ENCODE data around the gene NCBP2L.

The NCBP2L gene

DNA sequence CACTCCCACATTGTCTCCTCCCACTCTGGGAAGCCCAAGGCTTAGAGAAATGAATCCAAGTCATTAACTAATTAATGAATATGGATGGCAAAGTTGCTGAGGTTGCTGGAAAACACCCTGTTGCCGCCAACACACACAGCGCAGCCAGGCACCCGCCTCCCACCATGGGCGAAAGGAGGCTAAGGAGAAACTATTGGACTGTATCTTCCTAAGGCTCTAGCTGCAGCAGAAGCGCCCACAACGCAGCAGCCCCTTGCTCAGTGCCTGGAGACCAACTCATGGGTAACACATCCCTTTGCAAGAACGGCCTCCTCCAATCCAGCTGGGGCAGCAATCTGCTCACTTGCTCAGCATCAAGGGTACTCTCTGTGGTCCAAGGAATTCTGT, 36.1 kb upstream of the NCBP2L start:
- no peak overlapping the region for H3K4me3 ChIP-seq (IDR thresholded peaks at IDR 0.05; ENCODE audit: insufficient read depth, low read depth, low read length)
- peak overlapping the region; percentile 64 for H3K4me2 ChIP-seq
- TF ChIP-seq, protein P1, sequence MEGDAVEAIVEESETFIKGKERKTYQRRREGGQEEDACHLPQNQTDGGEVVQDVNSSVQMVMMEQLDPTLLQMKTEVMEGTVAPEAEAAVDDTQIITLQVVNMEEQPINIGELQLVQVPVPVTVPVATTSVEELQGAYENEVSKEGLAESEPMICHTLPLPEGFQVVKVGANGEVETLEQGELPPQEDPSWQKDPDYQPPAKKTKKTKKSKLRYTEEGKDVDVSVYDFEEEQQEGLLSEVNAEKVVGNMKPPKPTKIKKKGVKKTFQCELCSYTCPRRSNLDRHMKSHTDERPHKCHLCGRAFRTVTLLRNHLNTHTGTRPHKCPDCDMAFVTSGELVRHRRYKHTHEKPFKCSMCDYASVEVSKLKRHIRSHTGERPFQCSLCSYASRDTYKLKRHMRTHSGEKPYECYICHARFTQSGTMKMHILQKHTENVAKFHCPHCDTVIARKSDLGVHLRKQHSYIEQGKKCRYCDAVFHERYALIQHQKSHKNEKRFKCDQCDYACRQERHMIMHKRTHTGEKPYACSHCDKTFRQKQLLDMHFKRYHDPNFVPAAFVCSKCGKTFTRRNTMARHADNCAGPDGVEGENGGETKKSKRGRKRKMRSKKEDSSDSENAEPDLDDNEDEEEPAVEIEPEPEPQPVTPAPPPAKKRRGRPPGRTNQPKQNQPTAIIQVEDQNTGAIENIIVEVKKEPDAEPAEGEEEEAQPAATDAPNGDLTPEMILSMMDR (conservative IDR thresholded peaks at IDR 0.05; ENCODE audit: low read depth, low read length): no peak
- no peaks in the 10 kb centered on the region for H3K36me3 ChIP-seq (ENCODE audit: insufficient read depth)
- no peaks in the 10 kb centered on the region for H3K79me2 ChIP-seq (ENCODE audit: insufficient read depth, low read depth)
- H3K27ac ChIP-seq: peak overlapping the region; percentile 81
- H4K20me1 ChIP-seq (ENCODE audit: insufficient read depth): no peaks in the 10 kb centered on the region
- H2AFZ ChIP-seq (ENCODE audit: low read depth): peak overlapping the region; percentile 75
- H3K27me3 ChIP-seq (ENCODE audit: insufficient read depth, low read depth): no peaks in the 10 kb centered on the region
- H3K4me1 ChIP-seq (ENCODE audit: low read depth, poor library complexity, severe bottlenecking): peaks cover 21% of the 10 kb centered on the region
- peak overlapping the region; percentile 67; the same call in 1 of the 2 replicates for H3K9ac ChIP-seq

DNA sequence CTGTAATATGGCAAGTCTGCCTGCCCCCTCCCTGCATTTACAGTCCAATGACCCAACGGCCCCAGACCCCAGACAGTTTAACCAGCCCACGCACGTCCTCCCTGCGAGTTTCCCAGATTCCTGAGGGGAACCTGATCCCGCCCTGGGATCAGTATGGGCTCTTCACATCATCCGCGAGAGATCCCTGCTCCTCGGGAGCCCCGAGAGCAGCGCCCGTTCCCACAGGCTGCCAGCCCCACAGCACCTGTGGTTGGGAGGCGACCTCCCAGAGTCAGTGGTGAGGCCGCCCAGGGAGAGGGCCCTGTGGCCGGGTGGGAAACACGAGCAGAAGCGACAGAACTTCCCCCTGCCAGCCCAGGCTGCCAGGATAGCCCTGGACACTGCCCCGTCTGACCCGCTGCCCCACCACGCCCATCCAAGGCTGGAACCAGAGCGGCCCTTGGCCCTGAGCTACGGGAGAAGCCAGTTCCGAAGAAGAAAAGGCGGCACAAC, 34.8 kb upstream of the NCBP2L start:
- Histone ChIP-seq H3K4me3 (IDR thresholded peaks at IDR 0.05; ENCODE audit: insufficient read depth, low read depth, low read length) (no peak overlapping the region), H3K27ac (peak overlapping the region; percentile 81), H3K9ac (peak overlapping the region; percentile 67; the same call in 1 of the 2 replicates), H3K36me3 (ENCODE audit: insufficient read depth) (no peaks in the 10 kb centered on the region), H3K4me1 (ENCODE audit: low read depth, poor library complexity, severe bottlenecking) (peaks cover 21% of the 10 kb centered on the region), H3K79me2 (ENCODE audit: insufficient read depth, low read depth) (no peaks in the 10 kb centered on the region), H3K27me3 (ENCODE audit: insufficient read depth, low read depth) (no peaks in the 10 kb centered on the region), H2AFZ (ENCODE audit: low read depth) (peak overlapping the region; percentile 75), H3K4me2 (peak overlapping the region; percentile 64; the same call in 1 of the 2 replicates), H4K20me1 (ENCODE audit: insufficient read depth) (no peaks in the 10 kb centered on the region)
- TF ChIP-seq, protein P1 (conservative IDR thresholded peaks at IDR 0.05; ENCODE audit: low read depth, low read length): no peak

DNA sequence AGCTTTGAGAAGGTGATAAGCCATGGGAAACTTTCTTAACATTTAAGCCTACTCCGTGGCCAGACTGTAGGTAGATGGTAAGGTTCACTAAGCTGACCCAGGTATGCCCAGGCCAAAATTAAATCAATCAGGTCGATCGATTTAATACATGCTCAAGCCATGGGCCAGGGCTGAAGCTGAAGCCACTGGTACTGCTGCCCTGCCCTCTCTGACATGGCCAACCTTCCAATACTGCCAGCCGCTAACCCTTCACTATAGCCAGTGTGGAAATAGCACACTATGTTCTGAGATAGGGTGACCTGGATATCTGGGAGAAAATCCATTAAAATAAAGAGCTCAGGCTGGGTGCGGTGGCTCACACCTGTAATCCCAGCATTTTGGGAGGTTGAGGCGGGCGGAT, 33.5 kb upstream of the NCBP2L start:
- H3K27me3 ChIP-seq (ENCODE audit: insufficient read depth, low read depth): no peaks in the 10 kb centered on the region
- TF ChIP-seq, protein P1 (conservative IDR thresholded peaks at IDR 0.05; ENCODE audit: low read depth, low read length): no peak
- H4K20me1 ChIP-seq (ENCODE audit: insufficient read depth): no peaks in the 10 kb centered on the region
- no peaks in the 10 kb centered on the region for H3K36me3 ChIP-seq (ENCODE audit: insufficient read depth)
- H3K4me3 ChIP-seq (IDR thresholded peaks at IDR 0.05; ENCODE audit: insufficient read depth, low read depth, low read length): no peak overlapping the region
- no peak overlapping the region for H3K9ac ChIP-seq
- peaks cover 21% of the 10 kb centered on the region for H3K4me1 ChIP-seq (ENCODE audit: low read depth, poor library complexity, severe bottlenecking)
- H3K27ac ChIP-seq: no peak overlapping the region
- no peak overlapping the region for H2AFZ ChIP-seq (ENCODE audit: low read depth)
- H3K4me2 ChIP-seq: no peak overlapping the region
- H3K79me2 ChIP-seq (ENCODE audit: insufficient read depth, low read depth): no peaks in the 10 kb centered on the region

DNA sequence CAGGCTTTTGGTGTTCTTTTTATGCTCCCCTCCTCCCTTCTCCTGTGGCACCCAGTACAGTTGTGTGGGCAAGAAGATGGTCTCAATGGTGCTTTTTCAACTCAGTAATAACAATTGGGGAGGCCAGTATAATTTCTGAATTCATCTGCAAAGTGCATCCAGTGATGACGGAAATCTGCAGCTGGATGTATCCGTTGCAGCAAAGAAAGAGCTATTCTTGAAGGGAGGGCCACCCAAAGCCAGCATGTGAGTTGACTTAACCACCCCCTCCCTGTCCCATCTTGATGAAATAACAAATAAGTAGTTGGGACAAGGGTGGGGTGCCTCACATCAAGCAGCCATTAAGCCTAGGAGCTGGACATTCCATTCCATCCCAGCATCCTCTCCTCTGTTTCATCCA, 32.7 kb upstream of the NCBP2L start:
- Histone ChIP-seq H3K27ac (no peak overlapping the region), H3K36me3 (ENCODE audit: insufficient read depth) (no peaks in the 10 kb centered on the region), H3K4me1 (ENCODE audit: low read depth, poor library complexity, severe bottlenecking) (peaks cover 21% of the 10 kb centered on the region), H3K79me2 (ENCODE audit: insufficient read depth, low read depth) (no peaks in the 10 kb centered on the region), H3K27me3 (ENCODE audit: insufficient read depth, low read depth) (no peaks in the 10 kb centered on the region), H4K20me1 (ENCODE audit: insufficient read depth) (no peaks in the 10 kb centered on the region), H3K9ac (no peak overlapping the region), H2AFZ (ENCODE audit: low read depth) (no peak overlapping the region), H3K4me3 (IDR thresholded peaks at IDR 0.05; ENCODE audit: insufficient read depth, low read depth, low read length) (no peak overlapping the region), H3K4me2 (no peak overlapping the region)
- TF ChIP-seq, protein P1 (conservative IDR thresholded peaks at IDR 0.05; ENCODE audit: low read depth, low read length): no peak

All from KMS-11 (cell line).